GM21360 (cell line): ENCODE results near the gene KIAA0232.
"Not testable (repeated sequence)": the region's sequence is repeated elsewhere in the genome, so short reads cannot be mapped to it uniquely, and the experiment has no call there.

Experiments
- ATAC-seq: cut with Tn5 transposase; IDR thresholded peaks from one replicate; pipeline ENCODE4 v1.9.1; 2021; ENCODE audit warnings: mild to moderate bottlenecking, moderate library complexity; ENCODE audit not compliant: unreplicated experiment

The KIAA0232 gene

GRCh38 chr4:6806924-6807626 is 24.5 kb downstream of the KIAA0232 start:
- ATAC-seq = no peak

DNA sequence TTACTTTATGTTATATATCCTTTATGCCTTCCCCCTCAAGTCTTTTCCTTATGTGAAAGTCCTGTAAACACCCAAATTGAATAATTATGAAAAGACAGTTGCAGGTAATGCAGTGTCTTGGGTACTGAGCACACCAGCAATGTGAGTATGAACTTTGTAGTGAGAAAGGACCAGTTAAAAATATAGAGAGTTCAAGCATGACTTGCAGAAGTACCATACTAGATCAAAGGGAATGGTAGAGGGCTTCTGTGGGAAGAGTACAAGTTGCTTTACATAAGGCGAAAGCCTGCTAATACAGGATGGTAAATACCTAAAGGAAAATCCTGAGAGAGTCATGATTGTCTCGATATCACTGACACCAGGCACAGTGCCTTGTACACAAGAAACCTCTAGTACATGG is 25.7 kb downstream of the KIAA0232 start:
- ATAC-seq = no peak

GRCh38 chr4:6811165-6811564 is 28.6 kb downstream of the KIAA0232 start:
- no peak for ATAC-seq

GRCh38 chr4:6812766-6813165 is 30.2 kb downstream of the KIAA0232 start:
- no peak for ATAC-seq

- no peak for ATAC-seq
Observed at GRCh38 chr4:6813725-6814124, 31.2 kb downstream of the KIAA0232 start.

GRCh38 chr4:6815029-6815836 is 32.7 kb downstream of the KIAA0232 start:
- no peak for ATAC-seq

DNA sequence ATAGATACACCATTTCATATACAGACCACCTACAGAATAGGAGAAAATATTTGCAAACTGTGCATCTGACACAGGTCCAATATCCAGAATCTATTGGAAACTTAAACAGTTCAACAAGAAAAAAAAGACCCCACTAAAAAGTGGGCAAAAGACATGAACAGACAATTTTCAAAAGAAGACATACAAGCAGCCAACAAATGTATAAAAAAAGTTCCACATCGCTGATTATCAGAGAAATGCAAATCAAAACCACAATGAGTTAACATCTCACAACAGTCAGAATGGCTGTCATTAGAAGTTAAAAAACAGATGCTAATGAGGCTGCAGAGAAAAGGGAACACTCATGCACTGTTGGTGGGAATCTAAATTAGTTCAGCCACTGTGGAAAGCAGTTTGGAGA is 36.8 kb downstream of the KIAA0232 start:
- ATAC-seq = no peak

DNA sequence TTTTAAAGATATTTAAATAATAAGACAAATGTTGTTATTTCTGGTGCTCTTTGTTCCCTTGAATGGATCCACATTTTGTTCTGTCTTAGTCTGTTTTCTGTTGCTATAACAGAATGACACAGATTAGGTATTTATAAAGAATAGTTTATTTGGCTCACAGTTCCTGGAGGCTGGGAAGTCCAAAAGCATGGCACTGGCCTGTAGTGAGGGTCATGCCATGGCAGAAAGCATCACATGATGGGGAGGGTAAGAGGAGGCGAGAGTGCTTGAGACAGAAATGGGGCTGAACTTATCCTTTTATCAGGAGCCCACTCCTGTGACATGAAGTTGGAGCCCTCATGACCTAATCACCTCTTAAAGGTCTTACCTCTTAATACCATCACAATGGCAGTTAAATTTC is 38.2 kb downstream of the KIAA0232 start:
- ATAC-seq = no peak

- ATAC-seq = no peak
Observed at GRCh38 chr4:6824071-6824470, 41.5 kb downstream of the KIAA0232 start.

GRCh38 chr4:6824772-6825402 is 42.4 kb downstream of the KIAA0232 start:
- no peak for ATAC-seq

DNA sequence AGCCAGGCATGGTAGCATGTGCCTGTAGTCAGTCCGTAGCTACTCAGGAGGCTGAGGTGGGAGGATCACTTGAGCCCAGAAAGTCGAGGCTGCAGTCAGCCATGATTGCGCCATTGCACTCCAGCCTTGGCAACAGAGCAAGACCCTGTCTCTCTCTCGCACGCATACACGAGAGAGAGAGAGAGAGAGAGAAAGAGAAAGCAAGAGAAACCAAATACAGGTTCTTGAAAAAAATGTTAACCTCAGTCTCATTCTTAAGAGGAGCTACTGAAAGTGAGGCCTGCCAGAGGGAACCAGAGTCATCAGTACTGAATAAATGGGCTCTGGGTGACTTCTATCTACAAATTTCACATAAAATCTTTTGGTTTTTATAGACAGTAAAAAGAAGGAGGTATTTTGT is 42.9 kb downstream of the KIAA0232 start:
- no peak for ATAC-seq

- no peak for ATAC-seq
Observed at GRCh38 chr4:6826781-6827508, 44.4 kb downstream of the KIAA0232 start.

DNA sequence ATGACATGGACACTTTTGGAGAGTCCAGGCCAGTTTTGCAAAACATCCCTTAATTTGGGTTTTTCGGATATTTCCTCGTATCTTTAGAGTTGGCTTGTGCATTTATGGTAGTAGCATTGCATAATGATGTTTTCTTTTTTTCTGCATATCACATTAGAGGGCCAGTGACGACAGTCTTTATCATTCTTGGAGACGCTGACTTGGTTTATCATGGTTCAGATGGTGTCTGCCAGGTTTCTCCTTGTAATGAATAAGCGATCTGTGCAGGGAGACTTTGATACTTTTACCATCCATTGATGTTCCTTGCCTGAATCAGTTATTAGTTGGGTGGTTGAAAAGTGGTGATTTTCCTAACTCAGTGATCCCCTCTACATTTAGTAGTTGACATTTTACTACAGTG is 46.6 kb downstream of the KIAA0232 start:
- no peak for ATAC-seq

DNA sequence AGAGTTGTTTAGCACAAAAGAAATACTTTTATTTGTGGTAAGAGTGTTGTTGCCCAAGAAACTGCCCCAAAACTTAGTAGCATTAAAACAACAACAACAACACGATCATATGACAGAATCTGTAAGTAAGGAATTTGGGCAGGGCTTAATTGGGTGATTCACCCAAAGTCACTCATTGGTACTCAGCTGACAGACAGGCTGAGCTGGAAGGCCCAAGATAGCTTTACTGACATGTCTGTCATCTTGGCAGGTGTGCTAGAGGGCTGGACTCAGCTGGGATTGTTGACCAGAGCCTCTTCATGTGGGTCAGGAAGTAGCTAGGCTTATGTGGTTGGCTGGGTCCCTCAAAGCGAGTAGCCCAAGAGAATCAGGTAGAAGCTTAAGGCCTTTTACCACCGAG is 52.3 kb downstream of the KIAA0232 start:
- ATAC-seq = no peak

DNA sequence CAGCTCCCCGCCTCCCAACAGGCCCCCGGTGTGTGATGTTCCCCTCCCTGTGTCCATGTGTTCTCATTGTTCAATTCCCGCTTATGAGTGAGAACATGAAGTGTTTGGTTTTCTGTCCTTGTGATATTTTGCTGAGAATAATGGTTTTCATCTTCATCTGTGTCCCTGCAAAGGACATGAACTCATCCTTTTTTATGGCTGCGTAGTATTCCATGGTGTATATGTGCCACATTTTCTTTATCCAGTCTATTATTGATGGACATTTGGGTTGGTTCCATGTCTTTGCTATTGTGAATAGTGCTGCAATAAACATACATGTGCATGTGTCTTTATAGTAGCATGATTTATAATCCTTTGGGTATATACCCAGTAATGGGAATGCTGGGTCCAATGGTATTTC is 53.1 kb downstream of the KIAA0232 start:
- not testable (repeated sequence) for ATAC-seq

- ATAC-seq = not testable (repeated sequence)
Observed at GRCh38 chr4:6837106-6837505, 54.6 kb downstream of the KIAA0232 start.

GRCh38 chr4:6839579-6839978 is 57.1 kb downstream of the KIAA0232 start:
- no peak for ATAC-seq

GRCh38 chr4:6840062-6840976 is 57.8 kb downstream of the KIAA0232 start:
- ATAC-seq = no peak

DNA sequence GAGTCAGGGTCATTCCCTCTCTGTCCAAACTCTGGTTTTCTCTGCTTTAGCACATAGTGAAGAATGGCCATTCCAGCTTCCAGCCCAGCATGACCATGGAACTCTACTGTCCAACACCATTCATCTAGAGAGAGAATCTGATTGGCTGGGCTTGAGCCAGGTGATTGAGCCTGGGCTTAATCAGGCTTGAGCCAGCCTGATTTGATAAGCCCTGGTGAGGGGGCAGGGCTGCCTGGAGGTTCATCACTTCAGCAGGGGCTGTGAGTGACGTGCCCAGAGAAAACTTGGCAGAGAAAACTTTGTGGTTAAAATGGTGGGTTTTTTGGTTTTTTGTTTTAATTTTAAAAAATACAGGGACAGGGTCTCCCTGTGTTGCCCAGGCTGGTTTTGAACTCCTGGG is 62.5 kb downstream of the KIAA0232 start:
- ATAC-seq = no peak

- ATAC-seq = no peak
Observed at GRCh38 chr4:6845574-6845973, 63.0 kb downstream of the KIAA0232 start.
